HG02840 (cell line): ENCODE measurements around the gene DIDO1.
"Not testable (repeated sequence)": the region's sequence is repeated elsewhere in the genome, so short reads cannot be mapped to it uniquely, and the experiment has no call there.

ENCODE experiments used
- ATAC-seq: cut with Tn5 transposase; IDR thresholded peaks from one replicate; pipeline ENCODE4 v1.9.1; 2021; ENCODE audit warnings: mild to moderate bottlenecking, moderate library complexity, moderate number of reproducible peaks; ENCODE audit not compliant: unreplicated experiment, low FRiP score

DIDO1 gene

DNA sequence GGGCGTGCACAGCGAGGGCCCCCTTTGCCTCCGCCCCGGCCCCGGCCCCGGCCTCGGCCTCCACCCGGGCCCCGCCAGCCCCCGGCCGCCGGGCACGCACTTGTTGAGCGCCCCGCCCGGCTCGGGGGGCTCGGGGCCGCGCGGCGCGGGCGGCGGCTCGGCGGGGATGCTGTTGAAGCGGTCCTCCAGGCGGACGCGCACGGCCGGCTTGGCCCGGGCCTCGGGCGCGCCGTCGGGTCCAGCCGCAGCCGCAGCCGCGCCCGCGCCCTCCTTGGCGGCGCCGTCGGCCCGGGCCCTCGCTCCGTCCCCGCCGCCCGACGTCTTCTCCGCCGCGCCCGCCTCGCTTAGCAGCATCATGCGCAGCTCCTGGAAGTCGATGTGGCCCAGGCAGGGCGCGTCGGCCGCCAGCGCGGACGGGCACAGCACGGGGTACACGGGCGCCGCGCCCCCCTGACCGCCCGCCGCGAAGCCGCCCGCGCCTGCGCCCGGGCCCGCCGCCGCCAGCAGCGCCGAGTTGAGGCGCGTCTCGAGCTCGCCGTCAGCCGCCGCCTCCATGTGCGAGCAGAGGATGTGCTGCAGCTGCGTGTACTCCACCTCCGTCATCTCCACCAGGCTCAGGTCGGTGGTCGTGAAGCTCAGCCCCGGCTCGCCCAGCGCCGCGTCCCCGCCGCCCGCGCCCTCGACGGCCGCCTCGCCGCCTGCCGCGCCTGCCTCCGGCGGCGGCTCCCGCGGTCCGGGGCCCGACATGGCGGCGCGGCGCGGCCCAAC, 65.2 kb downstream of the DIDO1 start:
- ATAC-seq: peak; percentile 22

DNA sequence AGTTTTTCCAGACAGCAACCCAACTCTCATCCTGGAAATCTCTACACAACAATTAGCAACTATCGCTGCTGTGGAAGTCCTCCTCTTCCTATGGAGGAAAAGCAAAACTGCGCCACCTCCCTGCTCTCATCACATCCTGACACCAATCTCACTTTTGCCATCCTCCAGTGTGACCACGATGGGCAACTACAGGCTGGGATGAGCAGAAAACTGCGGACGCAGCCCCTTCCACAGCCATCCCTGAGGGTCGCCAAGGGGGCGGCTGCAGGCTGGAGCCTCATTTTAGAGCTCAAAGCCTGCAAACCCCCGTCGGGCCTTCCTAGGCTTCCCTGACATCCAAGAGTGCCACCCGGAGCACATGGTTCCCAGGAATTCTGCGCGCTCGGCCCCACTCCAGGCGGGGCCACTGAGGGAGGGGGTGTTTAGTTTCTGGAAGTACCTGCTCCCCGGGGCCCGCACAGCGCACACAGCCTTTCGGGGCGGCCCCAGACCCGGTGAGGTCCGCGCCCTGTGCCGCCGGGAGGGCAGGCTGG, 65.8 kb downstream of the DIDO1 start:
- no peak for ATAC-seq

DNA sequence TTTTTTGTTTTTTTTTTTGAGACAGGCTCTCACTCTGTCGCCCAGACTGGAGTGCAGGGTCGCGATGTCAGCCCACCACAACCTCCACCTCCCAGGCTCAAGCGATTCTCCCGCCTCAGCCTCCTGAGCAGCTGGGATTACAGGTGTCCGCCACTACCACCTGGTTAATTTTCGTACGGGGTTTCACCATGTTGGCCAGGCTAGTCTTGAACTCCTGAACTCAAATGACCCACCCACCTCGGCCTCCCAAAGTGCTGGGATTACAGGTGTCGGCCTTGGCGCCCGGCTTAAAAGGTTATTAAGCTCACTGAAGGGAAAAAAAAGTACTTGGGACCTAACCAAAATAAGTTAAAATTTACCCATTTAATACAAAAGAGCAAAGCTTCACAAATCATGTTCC, 66.6 kb downstream of the DIDO1 start:
- no peak for ATAC-seq

DNA sequence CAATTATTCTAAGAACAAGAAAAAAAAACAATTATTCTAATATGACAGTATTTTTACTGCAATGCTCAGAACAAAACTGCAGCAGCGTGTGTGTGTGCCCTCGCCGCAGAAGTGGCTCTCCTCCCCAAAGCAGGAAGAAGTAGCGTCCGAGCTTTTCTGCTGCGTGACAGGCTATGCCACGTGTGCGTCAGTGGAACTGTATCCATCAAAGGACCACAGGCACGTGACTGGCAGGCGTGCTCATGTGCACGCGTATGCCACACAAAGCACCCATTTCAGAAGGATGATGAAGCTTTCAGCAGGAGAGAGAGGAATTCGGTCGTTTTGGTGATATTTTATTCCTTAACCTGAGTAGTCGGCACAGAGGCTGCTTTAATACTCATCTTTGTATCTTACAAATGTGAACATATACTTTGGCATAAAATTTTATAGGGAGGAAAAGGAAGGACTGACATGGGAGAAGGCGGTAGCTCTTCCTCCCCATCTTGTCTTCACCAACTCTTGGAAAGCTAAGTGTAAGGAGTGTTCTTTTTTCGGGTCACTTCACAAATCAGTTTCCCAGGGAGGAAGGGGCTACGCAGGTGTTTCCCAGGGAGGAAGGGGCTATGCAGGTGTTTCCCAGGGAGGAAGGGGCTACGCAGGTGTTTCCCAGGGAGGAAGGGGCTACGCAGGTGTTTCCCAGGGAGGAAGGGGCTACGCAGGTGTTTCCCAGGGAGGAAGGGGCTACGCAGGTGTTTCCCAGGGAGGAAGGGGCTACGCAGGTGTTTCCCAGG, 68.1 kb downstream of the DIDO1 start:
- no peak for ATAC-seq

DNA sequence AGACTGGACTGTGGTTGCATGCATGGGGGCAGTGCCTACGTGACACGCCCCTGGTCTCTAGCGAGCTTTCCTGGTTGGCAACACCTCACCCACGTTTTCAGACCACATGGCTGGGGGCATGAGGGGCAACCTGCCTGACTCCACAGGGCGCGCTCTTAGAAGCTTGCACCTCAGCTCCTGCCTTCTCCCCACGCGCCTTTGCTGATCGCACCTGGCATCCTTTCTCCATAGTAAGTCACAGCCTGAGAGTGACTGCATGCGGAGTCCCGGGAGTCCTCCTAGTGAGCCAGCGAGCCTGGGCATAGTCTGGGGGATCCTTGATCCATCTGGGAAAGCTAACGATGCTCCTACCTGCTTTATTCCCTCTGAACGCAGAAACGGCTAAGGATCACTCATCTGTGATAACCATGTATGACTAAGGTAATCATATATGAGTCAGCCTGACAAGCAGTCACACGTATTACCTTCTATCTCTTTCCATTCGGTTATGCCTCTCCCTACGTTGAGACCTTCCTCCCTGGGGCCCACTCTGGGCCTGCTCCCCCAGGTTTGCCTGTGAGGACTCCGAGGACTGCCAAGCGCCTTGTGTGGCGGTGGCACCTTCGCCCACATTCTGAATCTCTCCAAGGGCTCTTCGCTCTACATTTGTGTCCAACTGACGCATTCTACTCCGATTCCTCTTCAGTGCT, 69.2 kb downstream of the DIDO1 start:
- ATAC-seq: no peak

DNA sequence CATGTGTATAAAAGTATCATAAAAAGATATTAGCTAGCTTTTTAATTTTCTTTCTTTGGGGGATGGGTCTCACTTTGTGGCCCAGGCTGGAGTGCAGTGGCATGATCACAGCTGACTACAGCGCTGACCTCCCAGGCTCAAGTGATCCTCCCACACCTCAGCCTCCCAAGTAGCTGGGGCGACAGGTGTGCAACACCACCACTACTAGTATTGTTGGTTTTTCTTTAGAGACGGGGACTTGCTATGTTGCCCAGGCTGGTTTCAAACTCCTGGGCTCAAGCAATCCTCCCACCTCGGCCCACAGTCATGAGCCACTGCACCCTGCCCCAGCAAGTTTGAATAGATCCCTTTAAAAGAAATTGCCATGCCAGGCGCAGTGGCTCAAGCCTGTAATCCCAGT, 71.2 kb downstream of the DIDO1 start:
- ATAC-seq: no peak

DNA sequence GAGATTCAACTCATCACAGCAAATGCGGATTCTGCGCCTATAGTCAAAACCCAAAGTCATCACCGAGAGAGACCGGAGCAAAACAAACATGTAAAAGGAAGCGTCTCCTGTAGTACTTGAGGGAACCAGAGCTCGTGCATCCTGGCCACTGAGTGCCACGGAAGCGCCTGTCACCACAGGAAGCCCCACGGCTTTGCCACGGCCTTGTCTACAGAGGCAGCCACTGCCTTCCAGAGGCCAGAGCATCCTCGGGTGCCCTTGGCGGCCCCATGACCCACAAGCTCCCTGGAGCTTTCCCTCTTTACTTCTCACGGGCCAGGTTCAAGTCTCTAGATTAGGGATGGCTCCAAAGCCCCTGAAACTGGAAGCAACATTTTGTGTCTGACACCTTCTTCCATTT, 72.2 kb downstream of the DIDO1 start:
- ATAC-seq: no peak

DNA sequence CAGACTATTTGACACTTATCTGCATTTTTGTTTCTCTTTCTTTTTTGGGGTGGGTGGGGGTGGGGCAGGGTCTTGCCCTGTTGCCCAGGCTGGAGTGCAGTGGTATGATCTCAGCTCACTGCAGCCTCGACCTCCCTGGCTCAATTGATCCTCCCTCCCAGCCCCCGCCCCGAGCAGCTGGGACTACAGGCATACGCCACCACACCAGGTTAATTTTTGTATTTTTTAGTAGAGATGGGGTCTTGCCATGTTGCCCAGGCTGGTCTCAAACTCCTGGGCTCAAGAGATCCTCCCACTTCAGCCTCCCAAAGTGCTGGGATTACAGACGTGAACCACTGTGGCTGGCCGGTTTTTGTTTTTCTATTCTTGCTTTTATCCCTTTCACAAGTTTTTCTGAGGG, 73.0 kb downstream of the DIDO1 start:
- not testable (repeated sequence) for ATAC-seq

DNA sequence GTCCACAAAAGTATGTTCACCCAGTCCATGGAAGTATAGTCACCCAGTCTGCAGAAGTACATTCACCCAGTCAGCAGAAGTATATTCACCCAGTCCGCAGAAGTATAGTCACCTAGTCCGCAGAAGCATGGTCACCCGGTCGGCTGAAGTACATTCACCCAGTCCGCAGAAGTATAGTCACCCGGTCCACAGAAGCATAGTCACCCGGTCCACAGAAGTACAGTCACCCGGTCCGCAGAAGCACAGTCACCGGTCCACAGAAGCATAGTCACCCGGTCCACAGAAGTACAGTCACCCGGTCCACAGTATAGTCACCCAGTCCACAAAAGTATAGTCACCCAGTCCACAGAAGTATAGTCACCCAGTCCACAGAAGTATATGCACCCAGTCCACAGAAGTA, 73.5 kb downstream of the DIDO1 start:
- no peak for ATAC-seq

DNA sequence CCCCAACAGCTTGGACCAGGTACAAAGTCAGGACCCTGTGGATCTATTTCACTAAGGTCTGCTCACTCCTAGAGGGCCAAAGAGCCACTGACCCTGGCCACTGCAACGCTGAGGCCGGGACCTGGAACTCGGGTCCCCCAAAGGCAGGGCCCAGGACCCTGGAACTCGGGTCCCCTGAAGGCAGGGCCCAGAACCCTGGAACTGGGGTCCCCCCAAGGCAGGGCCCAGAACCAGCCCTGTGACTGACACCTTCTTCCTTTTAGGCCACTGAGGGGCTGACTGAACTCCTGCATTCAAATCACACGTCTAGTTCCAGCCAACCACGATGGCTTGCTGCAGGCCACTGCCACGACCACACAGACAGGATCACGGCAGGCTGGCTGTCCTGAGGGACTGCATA, 74.1 kb downstream of the DIDO1 start:
- no peak for ATAC-seq

DNA sequence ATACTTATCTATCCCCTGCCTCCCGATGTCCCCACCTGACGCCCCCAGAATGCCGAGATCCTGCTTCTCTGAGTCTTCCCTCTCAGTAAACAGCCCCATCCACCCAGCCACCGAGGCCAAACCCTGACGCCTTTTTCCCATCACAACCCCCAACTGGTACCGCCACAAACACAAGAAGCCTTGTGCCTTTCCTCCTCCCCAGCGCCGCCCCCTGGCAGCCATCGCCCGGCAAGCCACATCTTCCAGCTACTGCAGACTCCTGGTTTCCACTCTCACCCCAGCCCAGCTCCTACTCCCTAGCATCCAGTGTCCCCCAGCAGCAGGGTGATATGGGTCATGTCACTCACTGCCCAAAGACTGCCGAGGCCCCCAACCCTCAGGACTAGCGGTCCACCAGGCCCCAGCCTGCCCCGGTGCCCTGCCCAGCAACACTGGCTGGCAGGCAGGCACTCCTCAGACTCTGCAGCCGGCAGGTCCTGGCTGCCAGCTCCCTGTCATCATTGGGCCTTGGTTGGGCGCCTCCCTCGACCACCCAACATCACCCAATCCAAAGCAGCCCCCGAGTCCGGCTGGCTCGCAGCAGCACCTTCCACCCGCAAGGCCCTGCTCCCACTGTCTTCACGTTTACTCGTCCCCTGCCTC, 75.9 kb downstream of the DIDO1 start:
- ATAC-seq: no peak

DNA sequence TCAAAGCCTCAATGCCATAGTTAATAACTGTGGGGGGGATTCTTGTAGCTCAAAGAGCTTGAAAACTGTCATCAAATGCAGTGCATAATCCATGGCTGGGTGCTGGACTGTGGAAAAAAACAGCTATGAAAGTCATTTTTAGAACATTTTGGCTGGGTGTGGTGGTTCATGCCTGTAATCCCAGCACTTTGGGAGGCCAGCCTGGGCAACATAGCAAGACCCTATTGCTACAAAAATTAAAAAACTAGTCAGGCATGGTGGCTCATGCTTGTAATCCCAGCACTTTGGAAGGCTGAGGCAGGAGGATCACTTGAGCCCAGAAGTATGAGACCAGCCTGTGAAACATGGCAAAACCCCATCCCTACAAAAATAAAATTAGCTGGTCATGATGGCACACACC, 76.9 kb downstream of the DIDO1 start:
- no peak for ATAC-seq

DNA sequence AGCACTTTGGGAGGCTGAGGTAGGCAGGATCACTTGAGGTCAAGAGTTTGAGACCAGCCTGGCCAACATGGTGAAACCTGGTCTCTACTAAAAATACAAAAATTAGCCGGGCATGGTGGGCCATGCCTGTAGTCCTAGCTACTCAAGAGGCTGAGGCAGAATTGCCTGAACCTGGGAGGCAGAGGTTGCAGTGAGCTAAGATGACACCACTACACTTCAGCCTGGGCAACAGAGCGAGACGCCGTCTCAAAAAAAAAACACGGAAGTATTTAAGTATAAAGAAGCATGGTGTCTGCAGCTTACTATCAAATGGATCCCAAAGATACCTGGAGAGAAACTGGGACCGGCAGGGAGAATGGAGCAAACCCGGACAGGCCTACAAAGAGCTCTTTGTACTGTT, 77.4 kb downstream of the DIDO1 start:
- ATAC-seq: not testable (repeated sequence)

DNA sequence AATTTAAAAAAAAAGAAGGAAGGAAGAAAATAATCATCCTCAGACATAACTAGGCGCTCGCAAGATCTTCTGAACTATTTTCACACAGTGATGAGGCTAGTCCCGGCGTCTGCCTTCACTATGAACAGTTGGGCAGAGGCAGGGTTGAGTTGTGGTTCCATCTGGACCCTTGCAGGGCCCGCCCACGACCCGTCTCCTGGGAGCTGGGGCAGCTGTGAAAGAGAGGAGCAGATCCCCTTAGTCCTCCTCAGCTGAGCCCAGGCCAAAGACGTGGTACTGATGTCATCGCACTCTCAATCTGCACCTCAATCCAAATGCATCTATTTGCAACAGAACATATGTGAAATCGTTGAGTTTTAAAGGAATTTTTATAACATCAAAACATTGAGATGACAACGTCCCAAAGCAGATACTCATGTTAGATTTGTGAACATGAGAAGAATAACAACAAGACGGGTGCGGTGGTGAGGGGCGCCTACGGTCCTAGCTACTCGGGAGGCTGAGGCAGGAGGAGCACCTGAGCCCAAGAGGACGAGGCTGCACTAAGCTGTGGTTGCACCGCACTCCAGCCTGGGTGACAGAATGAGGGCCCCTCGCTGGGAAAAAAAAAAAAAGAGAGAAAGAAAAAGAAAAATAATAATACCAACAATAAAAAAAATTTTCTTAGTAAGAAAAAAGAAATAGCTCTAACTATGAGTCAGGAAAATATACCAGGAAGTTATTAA, 80.0 kb downstream of the DIDO1 start:
- no peak for ATAC-seq

DNA sequence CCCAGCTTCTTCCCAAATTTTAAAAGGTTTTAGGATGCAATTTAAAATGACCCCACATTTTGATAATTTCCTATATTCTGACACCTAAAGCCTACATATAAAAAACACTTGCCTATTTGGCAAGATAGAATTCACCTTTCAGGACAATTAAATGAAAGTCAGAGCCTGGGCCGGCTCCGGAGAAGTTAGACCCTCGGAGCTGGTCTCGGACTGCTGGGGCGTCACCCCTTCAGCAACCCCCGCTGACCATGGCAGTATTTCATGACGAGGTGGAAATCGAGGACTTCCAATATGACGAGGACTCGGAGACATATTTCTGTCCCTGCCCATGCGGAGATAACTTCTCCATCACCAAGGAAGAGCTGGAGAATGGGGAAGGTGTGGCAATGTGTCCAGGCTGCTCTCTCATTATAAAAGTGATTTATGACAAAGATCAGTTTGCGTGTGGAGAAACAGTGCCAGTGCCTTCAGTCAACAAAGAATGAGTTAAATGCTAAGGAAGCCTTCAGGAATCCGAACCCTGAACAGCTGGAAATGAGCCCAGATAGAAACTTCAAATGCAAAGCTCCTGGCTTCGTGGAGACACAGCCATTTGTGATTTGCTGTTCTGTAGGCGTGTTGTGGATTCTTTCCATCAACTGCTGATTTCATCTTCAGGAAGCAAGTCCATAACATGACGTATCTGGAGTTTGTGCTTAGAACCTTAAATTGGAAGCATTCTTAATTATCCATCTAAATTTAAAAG, 80.7 kb downstream of the DIDO1 start:
- ATAC-seq: no peak

DNA sequence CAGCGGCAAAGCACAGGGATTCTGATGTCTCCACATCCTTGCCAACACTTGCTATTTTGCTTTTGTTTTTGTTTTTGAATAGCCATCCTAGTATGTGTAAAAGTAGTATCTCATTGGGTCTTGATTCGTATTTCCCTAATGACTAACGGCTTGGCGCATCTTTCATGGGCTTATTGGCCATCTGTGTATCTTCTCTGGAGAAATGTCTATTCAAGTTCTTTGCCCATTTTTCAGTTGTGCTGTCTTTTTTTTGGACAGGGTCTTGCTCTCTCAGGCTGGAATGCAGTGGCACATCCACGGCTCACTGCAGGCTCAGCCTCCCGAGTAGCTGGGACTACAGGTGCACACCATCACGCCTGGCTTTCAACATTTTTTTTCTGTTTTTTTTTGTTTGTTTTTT, 82.1 kb downstream of the DIDO1 start:
- ATAC-seq: no peak

DNA sequence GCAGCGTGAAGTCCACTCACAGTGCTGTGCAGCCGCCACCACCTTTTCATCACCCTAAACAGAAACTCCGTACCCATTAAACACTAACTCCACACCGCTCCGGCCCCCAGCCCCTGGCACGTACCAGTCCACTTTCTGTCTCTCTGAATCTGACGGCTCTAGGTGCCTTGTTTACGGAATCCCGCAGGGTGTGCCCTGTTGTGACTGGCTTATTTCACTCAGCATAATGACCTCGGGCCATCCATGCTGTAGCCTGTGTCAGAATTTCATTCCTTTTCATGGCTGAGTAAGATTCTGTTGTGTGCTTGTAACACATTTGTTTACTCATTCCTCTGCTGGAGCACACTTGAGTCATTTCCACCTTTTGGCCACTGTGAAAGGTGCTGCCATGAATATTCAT, 82.6 kb downstream of the DIDO1 start:
- no peak for ATAC-seq

DNA sequence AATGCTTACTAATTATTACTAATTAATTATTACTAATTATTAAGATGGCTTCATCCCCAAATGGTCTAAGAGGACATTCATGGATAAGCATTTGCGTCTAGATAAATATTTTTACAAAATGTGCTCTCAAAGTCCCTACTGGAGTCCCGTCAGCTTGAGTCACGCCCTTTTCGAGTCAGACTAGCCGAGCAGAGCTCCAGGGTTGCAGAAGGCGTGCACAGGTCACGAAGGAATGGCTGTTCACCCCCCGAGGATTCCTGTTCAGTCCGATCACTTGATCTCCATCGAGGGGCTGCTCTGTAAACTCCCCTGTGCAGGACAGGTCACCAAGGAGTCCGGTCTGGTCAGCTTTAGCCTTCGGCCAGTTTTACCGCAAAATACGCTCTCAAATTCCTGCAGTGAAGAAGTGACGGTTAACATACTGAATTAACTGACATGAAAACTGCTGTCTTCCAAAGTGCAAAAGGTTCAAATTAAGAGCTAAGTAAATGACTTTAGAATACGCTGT, 84.5 kb downstream of the DIDO1 start:
- ATAC-seq: no peak
